ENCODE results near the gene EID3.

GRCh38 chr12:104333692-104334255 is 30.2 kb downstream of the EID3 start:
- TF ChIP-seq CTCF (IDR thresholded peaks at IDR 0.05 in 4 of 5, conservative IDR thresholded peaks at IDR 0.05 in 1 of 5) (no peak), POLR2A (IDR thresholded peaks at IDR 0.05) (no peak)

All from gastrocnemius medialis (tissue), 4 donors.